Measurements from ENCODE around the gene MAST4.

The MAST4 gene

GRCh38 chr5:67196537-67197059 lies 600.4 kb downstream of the MAST4 start, which contains the start of gene CD180:
Gene CD180 (minus strand): TSS chr5:67196799. CDS start chr5:67196641, 158 bp downstream.
- H3K9ac ChIP-seq (ENCODE audit: low read length): no peak within 1 kb of the TSS
- no peak within 1 kb of the TSS for H3K4me3 ChIP-seq (ENCODE audit: low read depth in 1 of 2, low read length in 2 of 2)
- H3K9me3 ChIP-seq (ENCODE audit: low read length): no peaks in the 10 kb centered on the region
- H3K4me1 ChIP-seq (ENCODE audit: insufficient read depth, low read length): peaks cover 10% of the 10 kb centered on the region
- no peaks in the 10 kb centered on the region for H3K36me3 ChIP-seq (ENCODE audit: insufficient read depth, low read length)
- no peak within 1 kb of the TSS for H3K27ac ChIP-seq (ENCODE audit: low read depth, low read length)
- H3K27me3 ChIP-seq (ENCODE audit: control insufficient read depth in 1 of 2, insufficient read depth in 2 of 2, low read length in 2 of 2): no peaks in the 10 kb centered on the region

- no peaks in the 10 kb centered on the region for H3K36me3 ChIP-seq (ENCODE audit: insufficient read depth, low read length)
- H3K27ac ChIP-seq (ENCODE audit: low read depth, low read length): no peak overlapping the region
- H3K4me3 ChIP-seq (ENCODE audit: low read depth in 1 of 2, low read length in 2 of 2): no peak overlapping the region
- H3K4me1 ChIP-seq (ENCODE audit: insufficient read depth, low read length): peaks cover 10% of the 10 kb centered on the region
- H3K9me3 ChIP-seq (ENCODE audit: low read length): no peaks in the 10 kb centered on the region
- H3K27me3 ChIP-seq (ENCODE audit: control insufficient read depth in 1 of 2, insufficient read depth in 2 of 2, low read length in 2 of 2): no peaks in the 10 kb centered on the region
- H3K9ac ChIP-seq (ENCODE audit: low read length): no peak overlapping the region
These were observed 601.3 kb downstream of the MAST4 start for GRCh38 chr5:67197536-67197935.

- Histone ChIP-seq H3K27ac (ENCODE audit: low read depth, low read length) (no peak overlapping the region), H3K27me3 (ENCODE audit: control insufficient read depth in 1 of 2, insufficient read depth in 2 of 2, low read length in 2 of 2) (no peaks in the 10 kb centered on the region), H3K9me3 (ENCODE audit: low read length) (no peaks in the 10 kb centered on the region)
These were observed 602.7 kb downstream of the MAST4 start for GRCh38 chr5:67198917-67199316.

GRCh38 chr5:67199859-67200258 lies 603.7 kb downstream of the MAST4 start:
- Histone ChIP-seq H3K36me3 (ENCODE audit: insufficient read depth, low read length) (no peaks in the 10 kb centered on the region), H3K27me3 (ENCODE audit: control insufficient read depth in 1 of 2, insufficient read depth in 2 of 2, low read length in 2 of 2) (no peaks in the 10 kb centered on the region), H3K9ac (ENCODE audit: low read length) (no peak overlapping the region), H3K4me1 (ENCODE audit: insufficient read depth, low read length) (no peaks in the 10 kb centered on the region), H3K4me3 (ENCODE audit: low read depth in 1 of 2, low read length in 2 of 2) (no peak overlapping the region), H3K9me3 (ENCODE audit: low read length) (no peaks in the 10 kb centered on the region), H3K27ac (ENCODE audit: low read depth, low read length) (no peak overlapping the region)

More at GRCh38 chr5:67198917-67199316, 602.7 kb downstream of the MAST4 start:
- Histone ChIP-seq H3K36me3 (ENCODE audit: insufficient read depth, low read length) (no peaks in the 10 kb centered on the region), H3K4me3 (ENCODE audit: low read depth in 1 of 2, low read length in 2 of 2) (no peak overlapping the region), H3K9ac (ENCODE audit: low read length) (no peak overlapping the region), H3K4me1 (ENCODE audit: insufficient read depth, low read length) (no peaks in the 10 kb centered on the region)

GRCh38 chr5:67200809-67201562 lies 604.8 kb downstream of the MAST4 start:
- no peaks in the 10 kb centered on the region for H3K4me1 ChIP-seq (ENCODE audit: insufficient read depth, low read length)
- H3K27me3 ChIP-seq (ENCODE audit: control insufficient read depth in 1 of 2, insufficient read depth in 2 of 2, low read length in 2 of 2): no peaks in the 10 kb centered on the region
- H3K9me3 ChIP-seq (ENCODE audit: low read length): no peaks in the 10 kb centered on the region
- no peak overlapping the region for H3K27ac ChIP-seq (ENCODE audit: low read depth, low read length)
- no peak overlapping the region for H3K4me3 ChIP-seq (ENCODE audit: low read depth in 1 of 2, low read length in 2 of 2)
- H3K9ac ChIP-seq (ENCODE audit: low read length): no peak overlapping the region
- H3K36me3 ChIP-seq (ENCODE audit: insufficient read depth, low read length): no peaks in the 10 kb centered on the region

GRCh38 chr5:67201897-67202549 lies 605.8 kb downstream of the MAST4 start:
- Histone ChIP-seq H3K9me3 (ENCODE audit: low read length) (no peaks in the 10 kb centered on the region), H3K4me1 (ENCODE audit: insufficient read depth, low read length) (no peaks in the 10 kb centered on the region), H3K27ac (ENCODE audit: low read depth, low read length) (no peak overlapping the region), H3K36me3 (ENCODE audit: insufficient read depth, low read length) (no peaks in the 10 kb centered on the region), H3K9ac (ENCODE audit: low read length) (no peak overlapping the region), H3K4me3 (ENCODE audit: low read depth in 1 of 2, low read length in 2 of 2) (no peak overlapping the region), H3K27me3 (ENCODE audit: control insufficient read depth in 1 of 2, insufficient read depth in 2 of 2, low read length in 2 of 2) (no peaks in the 10 kb centered on the region)

- Histone ChIP-seq H3K9me3 (ENCODE audit: low read length) (no peaks in the 10 kb centered on the region), H3K36me3 (ENCODE audit: insufficient read depth, low read length) (no peaks in the 10 kb centered on the region), H3K4me1 (ENCODE audit: insufficient read depth, low read length) (no peaks in the 10 kb centered on the region), H3K9ac (ENCODE audit: low read length) (no peak overlapping the region), H3K4me3 (ENCODE audit: low read depth in 1 of 2, low read length in 2 of 2) (no peak overlapping the region), H3K27ac (ENCODE audit: low read depth, low read length) (no peak overlapping the region), H3K27me3 (ENCODE audit: control insufficient read depth in 1 of 2, insufficient read depth in 2 of 2, low read length in 2 of 2) (no peaks in the 10 kb centered on the region)
These were observed 606.6 kb downstream of the MAST4 start for GRCh38 chr5:67202828-67203227.

- Histone ChIP-seq H3K36me3 (ENCODE audit: insufficient read depth, low read length) (no peaks in the 10 kb centered on the region), H3K4me1 (ENCODE audit: insufficient read depth, low read length) (no peaks in the 10 kb centered on the region), H3K4me3 (ENCODE audit: low read depth in 1 of 2, low read length in 2 of 2) (no peak overlapping the region), H3K27ac (ENCODE audit: low read depth, low read length) (no peak overlapping the region), H3K9me3 (ENCODE audit: low read length) (no peaks in the 10 kb centered on the region), H3K9ac (ENCODE audit: low read length) (no peak overlapping the region), H3K27me3 (ENCODE audit: control insufficient read depth in 1 of 2, insufficient read depth in 2 of 2, low read length in 2 of 2) (no peaks in the 10 kb centered on the region)
These were observed 607.5 kb downstream of the MAST4 start for GRCh38 chr5:67203701-67204074.

GRCh38 chr5:67204821-67205220 lies 608.6 kb downstream of the MAST4 start:
- no peaks in the 10 kb centered on the region for H3K9me3 ChIP-seq (ENCODE audit: low read length)
- H3K4me1 ChIP-seq (ENCODE audit: insufficient read depth, low read length): no peaks in the 10 kb centered on the region
- H3K4me3 ChIP-seq (ENCODE audit: low read depth in 1 of 2, low read length in 2 of 2): no peak overlapping the region
- no peaks in the 10 kb centered on the region for H3K36me3 ChIP-seq (ENCODE audit: insufficient read depth, low read length)
- H3K27ac ChIP-seq (ENCODE audit: low read depth, low read length): no peak overlapping the region
- H3K9ac ChIP-seq (ENCODE audit: low read length): no peak overlapping the region
- H3K27me3 ChIP-seq (ENCODE audit: control insufficient read depth in 1 of 2, insufficient read depth in 2 of 2, low read length in 2 of 2): no peaks in the 10 kb centered on the region

GRCh38 chr5:67205981-67206380 lies 609.8 kb downstream of the MAST4 start:
- H3K4me3 ChIP-seq (ENCODE audit: low read depth in 1 of 2, low read length in 2 of 2): no peak overlapping the region
- H3K9ac ChIP-seq (ENCODE audit: low read length): no peak overlapping the region
- H3K9me3 ChIP-seq (ENCODE audit: low read length): no peaks in the 10 kb centered on the region
- H3K4me1 ChIP-seq (ENCODE audit: insufficient read depth, low read length): no peaks in the 10 kb centered on the region
- H3K27ac ChIP-seq (ENCODE audit: low read depth, low read length): no peak overlapping the region
- H3K36me3 ChIP-seq (ENCODE audit: insufficient read depth, low read length): no peaks in the 10 kb centered on the region
- H3K27me3 ChIP-seq (ENCODE audit: control insufficient read depth in 1 of 2, insufficient read depth in 2 of 2, low read length in 2 of 2): no peaks in the 10 kb centered on the region

- H3K27me3 ChIP-seq (ENCODE audit: control insufficient read depth in 1 of 2, insufficient read depth in 2 of 2, low read length in 2 of 2): no peaks in the 10 kb centered on the region
- no peak overlapping the region for H3K27ac ChIP-seq (ENCODE audit: low read depth, low read length)
- no peaks in the 10 kb centered on the region for H3K36me3 ChIP-seq (ENCODE audit: insufficient read depth, low read length)
- H3K9ac ChIP-seq (ENCODE audit: low read length): no peak overlapping the region
- no peaks in the 10 kb centered on the region for H3K4me1 ChIP-seq (ENCODE audit: insufficient read depth, low read length)
- H3K9me3 ChIP-seq (ENCODE audit: low read length): no peaks in the 10 kb centered on the region
- no peak overlapping the region for H3K4me3 ChIP-seq (ENCODE audit: low read depth in 1 of 2, low read length in 2 of 2)
These were observed 610.3 kb downstream of the MAST4 start for GRCh38 chr5:67206461-67206860.
